Sigmoid colon (tissue), 7 donors: ENCODE measurements around the gene UBE4A. TPM values are rescaled to one million over a fixed set of nuclear protein-coding genes. Genes with fewer than 3 reads are reported as not detected.
"Not testable (repeated sequence)": the region's sequence is repeated elsewhere in the genome, so short reads cannot be mapped to it uniquely, and the experiment has no call there.

Experiments
- DNase-seq: peaks from one replicate; pipeline ENCODE4 v3.0.0-alpha.2; 2019
- H3K27ac ChIP-seq, 4 donors: fragments of 200-600 bp; sonication (generic); one replicate each; pipeline ENCODE4 v1.5.1; 2016 to 2019; ENCODE audit warnings: mild to moderate bottlenecking in 1 of 4
- H3K27me3 ChIP-seq, 3 donors: fragments of 200-600 bp; sonication (generic); one replicate each; pipeline ENCODE4 v1.5.1; 2019; ENCODE audit warnings: mild to moderate bottlenecking in 1 of 3
- H3K36me3 ChIP-seq, 4 donors: fragments of 200-600 bp; sonication (generic); one replicate each; pipeline ENCODE4 v1.5.1; 2016 to 2019
- H3K4me1 ChIP-seq, 4 donors: fragments of 200-600 bp; sonication (generic); one replicate each; pipeline ENCODE4 v1.5.1; 2017 to 2019
- H3K4me3 ChIP-seq, 4 donors: fragments of 200-600 bp; sonication (generic); one replicate each; pipeline ENCODE4 v1.5.1; 2017 to 2019; ENCODE audit warnings: mild to moderate bottlenecking in 2 of 4, moderate library complexity in 1 of 4
- H3K9me3 ChIP-seq, 4 donors: fragments of 200-600 bp in 3 of 4; sonication (generic) in 3 of 4; one replicate each; pipeline versions ENCODE4 v1.5.1 to v1.6.1; 2013 to 2019
- EP300 ChIP-seq, 4 donors: sonication (generic); formaldehyde crosslinking; IDR thresholded peaks; one replicate each; pipeline ENCODE4 v1.6.1; 2017; ENCODE audit warnings: antibody characterized with exemption in 4 of 4
- POLR2A ChIP-seq, 2 donors: fragments of 450-650 bp; IDR thresholded peaks; one replicate each; pipeline ENCODE4 v1.6.1; 2016; ENCODE audit warnings: antibody characterized with exemption in 2 of 2, mild to moderate bottlenecking in 2 of 2, moderate library complexity in 2 of 2
- POLR2AphosphoS5 ChIP-seq, 4 donors: sonication (generic); formaldehyde crosslinking; IDR thresholded peaks; one replicate each; pipeline ENCODE4 v1.6.1; 2017; ENCODE audit warnings: antibody characterized with exemption in 4 of 4
- WGBS, 2 donors: extraction: QIAGEN DNeasy Blood & Tissue Kit; methylation state at CpG; one replicate each; pipeline ENCODE4 v1.1.7; 2013; 5-methylcytosine and 5-hydroxymethylcytosine counted together
- intact Hi-C: fragments of 100-400 bp; cut with DNase I; formaldehyde crosslinking; loops from one replicate; pipeline ENCODE4 v1.15.1; 2023
- polyA plus RNA-seq, 3 donors: library from polyadenylated mRNA; stranded (reverse); fragments of 200-250 nt; gene quantifications; one replicate each; pipeline ENCODE4 v1.2.3, GENCODE V29; 2013
- total RNA-seq, 4 donors: library from RNA; depleted of rRNA; stranded (reverse); fragments of >200 nt; gene quantifications; one replicate each; pipeline ENCODE4 v1.1.0, GENCODE V29; 2016
- TF ChIP-seq, protein P1 (sequence below), 4 experiments: fragments of 450-650 bp in 3 of 4; fragments of 200-600 bp in 1 of 4; IDR thresholded peaks; one replicate each; pipeline ENCODE4 v1.5.1; 2016 to 2019; ENCODE audit warnings: antibody characterized with exemption in 4 of 4, mild to moderate bottlenecking in 3 of 4, moderate library complexity in 2 of 4
- donor health status: healthy with polysubstance abuse.
- donor health status: Bipolar disorder and iron deficiency.
- donor health status: healthy.

Gene UBE4A
- total and polyA plus RNA-seq, 7 donors = 2.1 to 37.4 (median 33.8) TPM

DNA sequence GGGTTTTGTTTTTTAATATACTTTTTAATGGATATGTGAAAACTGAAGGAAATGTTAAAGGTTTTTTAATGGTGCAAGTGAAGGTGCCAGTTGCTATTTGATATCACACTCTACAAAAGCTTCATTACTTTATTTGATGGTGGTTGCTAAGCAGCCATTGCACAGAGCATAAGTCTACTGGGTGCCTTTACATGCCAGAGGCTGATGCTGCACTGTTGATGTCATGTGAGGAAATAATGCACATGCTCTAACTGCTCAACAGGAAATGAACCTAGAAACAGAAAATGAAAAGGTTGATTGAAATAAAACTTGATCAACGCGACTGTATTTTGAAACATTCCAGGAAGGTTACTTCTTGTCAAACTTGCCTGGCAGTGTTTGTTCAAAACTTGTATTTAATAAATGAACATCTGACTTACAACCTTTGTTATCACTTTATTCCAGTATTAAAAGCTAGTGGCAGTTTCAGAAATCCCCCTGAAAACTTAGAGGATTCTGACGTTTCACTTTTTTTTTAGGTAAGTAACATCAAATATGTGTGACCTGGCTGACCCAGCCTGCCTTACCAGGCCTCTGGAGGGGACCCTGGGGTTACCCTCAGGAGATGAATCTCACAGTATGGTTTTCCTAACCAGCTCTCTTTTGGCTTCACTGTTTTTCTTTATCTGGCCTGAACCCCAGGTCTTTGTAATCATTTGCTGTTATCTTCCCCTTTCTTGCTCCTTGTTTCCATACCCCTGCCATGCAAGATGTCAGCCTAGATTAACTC is 39.6 kb downstream of the UBE4A start:
- Histone ChIP-seq H3K4me3 (no peak overlapping the region), H3K27ac (no peak overlapping the region), H3K4me1 (peaks cover 0 to 24% (median 21%) of the 10 kb centered on the region in 4 donors), H3K36me3 (peaks cover 4 to 53% (median 17%) of the 10 kb centered on the region in 4 donors), H3K9me3 (no peaks in the 10 kb centered on the region), H3K27me3 (no peaks in the 10 kb centered on the region)
- WGBS, 2 donors = 46 to 68% methylated on average over 3 of the region's 3 CpGs
- TF ChIP-seq EP300 (IDR thresholded peaks at IDR 0.05) (no peak), POLR2A (IDR thresholded peaks at IDR 0.05) (no peak), POLR2AphosphoS5 (IDR thresholded peaks at IDR 0.05) (no peak)
- TF ChIP-seq, protein P1, sequence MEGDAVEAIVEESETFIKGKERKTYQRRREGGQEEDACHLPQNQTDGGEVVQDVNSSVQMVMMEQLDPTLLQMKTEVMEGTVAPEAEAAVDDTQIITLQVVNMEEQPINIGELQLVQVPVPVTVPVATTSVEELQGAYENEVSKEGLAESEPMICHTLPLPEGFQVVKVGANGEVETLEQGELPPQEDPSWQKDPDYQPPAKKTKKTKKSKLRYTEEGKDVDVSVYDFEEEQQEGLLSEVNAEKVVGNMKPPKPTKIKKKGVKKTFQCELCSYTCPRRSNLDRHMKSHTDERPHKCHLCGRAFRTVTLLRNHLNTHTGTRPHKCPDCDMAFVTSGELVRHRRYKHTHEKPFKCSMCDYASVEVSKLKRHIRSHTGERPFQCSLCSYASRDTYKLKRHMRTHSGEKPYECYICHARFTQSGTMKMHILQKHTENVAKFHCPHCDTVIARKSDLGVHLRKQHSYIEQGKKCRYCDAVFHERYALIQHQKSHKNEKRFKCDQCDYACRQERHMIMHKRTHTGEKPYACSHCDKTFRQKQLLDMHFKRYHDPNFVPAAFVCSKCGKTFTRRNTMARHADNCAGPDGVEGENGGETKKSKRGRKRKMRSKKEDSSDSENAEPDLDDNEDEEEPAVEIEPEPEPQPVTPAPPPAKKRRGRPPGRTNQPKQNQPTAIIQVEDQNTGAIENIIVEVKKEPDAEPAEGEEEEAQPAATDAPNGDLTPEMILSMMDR (IDR thresholded peaks at IDR 0.05) = no peak
- intact Hi-C loops = no loop called here
- no peak for DNase-seq

DNA sequence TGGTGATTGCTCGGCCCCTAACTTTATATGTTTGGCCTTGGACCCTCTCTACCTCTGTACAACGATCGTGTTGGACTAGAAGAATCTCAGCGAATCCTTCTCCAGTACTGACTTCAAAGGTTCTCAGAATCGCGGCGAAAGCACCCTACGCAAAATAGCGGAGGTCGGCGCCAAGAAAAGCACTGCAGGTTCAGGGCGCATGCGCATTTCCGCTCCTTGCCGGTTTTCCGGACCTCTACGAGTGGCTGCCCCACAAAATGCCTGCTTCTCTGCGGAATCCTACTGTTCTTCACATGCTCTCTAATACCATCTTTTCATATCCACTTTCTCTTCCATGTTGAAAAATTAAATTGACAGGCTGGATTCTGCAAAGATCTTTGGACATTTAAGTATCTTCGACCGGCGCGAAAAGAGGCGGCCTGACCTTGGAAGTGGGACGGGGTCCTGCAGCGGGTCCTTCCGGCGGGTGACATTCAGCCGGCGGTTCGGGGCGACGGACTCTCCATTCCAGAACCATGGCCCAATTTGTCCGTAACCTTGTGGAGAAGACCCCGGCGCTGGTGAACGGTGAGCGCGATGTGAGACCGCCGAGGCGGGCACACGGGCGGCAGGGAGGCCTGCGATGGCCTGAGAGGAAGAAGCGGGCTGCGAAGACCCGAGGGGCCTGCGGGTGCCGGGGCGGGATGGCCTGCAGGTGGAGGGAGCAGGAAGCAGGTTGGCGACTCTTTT is 41.9 kb downstream of the UBE4A start, which contains the start of gene ATP5MG:
TSS of gene ATP5MG (plus strand) at position 456 of the 729 bp plus-strand sequence. CDS start at position 516, 60 bp downstream.
- 0 to 1% methylated on average over 51 of the region's 51 CpGs for WGBS, 2 donors
- DNase-seq = peak; percentile 94
- Histone ChIP-seq H3K9me3 (no peaks in the 10 kb centered on the region), H3K4me3 (peak within 1 kb of the TSS; percentile 70 to 94 (median 88)), H3K27ac (peak within 1 kb of the TSS; percentile 85 to 89 (median 86)), H3K27me3 (no peaks in the 10 kb centered on the region), H3K36me3 (peaks cover 0 to 46% (median 4%) of the 10 kb centered on the region in 4 donors), H3K4me1 (peaks cover 0 to 46% (median 36%) of the 10 kb centered on the region in 4 donors)
- intact Hi-C loops = loop anchor here (1.0 to 2.0 kb wide), 2 partner anchors 35 to 87 kb away; partner anchors contain the start of gene KMT2A
- TF ChIP-seq POLR2A (IDR thresholded peaks at IDR 0.05) (peak; percentile 64 to 72), EP300 (IDR thresholded peaks at IDR 0.05) (no peak), POLR2AphosphoS5 (IDR thresholded peaks at IDR 0.05) (peak; percentile 55 to 89 (median 74))
- TF ChIP-seq, protein P1 (IDR thresholded peaks at IDR 0.05) = peak in 2 of 4 experiments; percentile 19 to 24

DNA sequence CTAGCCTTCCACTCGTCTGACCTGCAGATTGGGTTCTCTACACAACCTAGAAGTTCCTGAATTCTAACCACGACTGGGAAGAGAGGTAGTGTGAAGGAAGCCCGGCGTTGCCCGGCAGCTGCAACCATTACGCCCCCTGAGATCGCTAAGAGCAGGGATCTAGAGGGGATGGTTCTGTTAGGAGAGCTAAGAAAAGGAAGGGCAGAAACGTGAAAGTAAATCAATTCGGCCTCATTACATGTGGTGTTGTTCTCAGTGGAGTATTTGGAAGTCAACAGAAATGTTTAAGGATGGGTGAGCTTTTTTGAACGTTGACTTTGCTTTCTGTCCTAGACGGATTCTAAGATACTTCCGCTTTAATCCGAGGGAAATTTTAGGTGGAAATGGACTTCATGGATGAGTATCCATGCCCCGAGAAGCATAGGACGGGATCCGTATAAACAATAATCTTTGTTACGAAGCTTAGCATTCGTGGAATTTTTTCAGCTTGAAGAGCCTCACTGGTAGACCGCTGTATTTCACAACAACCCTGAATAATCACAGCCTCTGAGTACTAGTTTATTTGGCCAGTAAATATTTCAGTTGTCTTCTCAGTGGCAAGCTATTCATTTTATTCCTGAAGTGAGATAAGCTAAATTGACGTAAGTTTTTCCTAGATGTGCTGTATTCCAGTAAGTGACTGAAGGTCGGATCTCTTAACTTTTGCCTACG is 42.6 kb downstream of the UBE4A start:
- no peaks in the 10 kb centered on the region for H3K27me3 ChIP-seq
- H3K36me3 ChIP-seq = peaks cover 0 to 46% (median 2%) of the 10 kb centered on the region in 4 donors
- WGBS, 2 donors = 1 to 2% methylated on average over 22 of the region's 22 CpGs
- H3K9me3 ChIP-seq = no peaks in the 10 kb centered on the region
- H3K4me1 ChIP-seq = peaks cover 0 to 53% (median 36%) of the 10 kb centered on the region in 4 donors
- peak overlapping the region; percentile 70 to 94 (median 88) for H3K4me3 ChIP-seq
- DNase-seq = no peak
- intact Hi-C loops = loop anchor here (1.0 to 2.0 kb wide), 2 partner anchors 34 to 87 kb away; partner anchors contain the start of gene KMT2A
- H3K27ac ChIP-seq = peak overlapping the region; percentile 85 to 89 (median 86)
- TF ChIP-seq EP300 (IDR thresholded peaks at IDR 0.05) (no peak), POLR2AphosphoS5 (IDR thresholded peaks at IDR 0.05) (peak in 1 of 4 donors; percentile 7)
- TF ChIP-seq, protein P1 (IDR thresholded peaks at IDR 0.05) = no peak

DNA sequence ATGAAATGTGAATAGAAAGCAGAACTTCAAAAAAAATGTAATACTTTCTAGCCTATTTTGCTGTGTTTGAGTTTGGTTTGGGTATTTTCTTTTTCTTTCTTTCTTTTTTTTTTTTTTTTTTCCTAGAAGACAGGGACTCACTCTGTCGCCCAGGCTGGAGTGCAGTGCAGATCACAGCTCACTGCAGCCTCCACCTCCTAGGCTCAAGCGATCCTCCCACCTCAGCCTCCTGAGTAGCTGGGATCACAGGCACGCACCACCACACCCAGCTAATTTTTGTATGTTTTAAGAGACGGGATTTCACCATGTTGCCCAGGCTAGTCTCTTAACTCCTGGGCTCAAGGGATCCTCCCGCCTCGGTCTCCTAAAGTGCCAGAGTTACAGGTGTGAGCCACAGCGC is 43.2 kb downstream of the UBE4A start:
- H3K9me3 ChIP-seq, intact Hi-C loops, H3K27me3 ChIP-seq, DNase-seq: not testable (repeated sequence)
- Histone ChIP-seq H3K4me3 (peak overlapping the region in 3 of 4 donors; percentile 70 to 93 (median 83)), H3K27ac (peak overlapping the region; percentile 85 to 89 (median 86)), H3K36me3 (peaks cover 0 to 46% (median 3%) of the 10 kb centered on the region in 4 donors), H3K4me1 (peaks cover 0 to 54% (median 36%) of the 10 kb centered on the region in 4 donors)
- 65 to 77% methylated on average over 7 of the region's 7 CpGs for WGBS, 2 donors
